ENCODE results near the gene FBXL19. TPM values are rescaled to one million over a fixed set of nuclear protein-coding genes. Genes with fewer than 3 reads are reported as not detected.

Gene FBXL19
- total RNA-seq, 1 donor from 2014 or later: 13.4 TPM

GRCh38 chr16:30925632-30925987, 2.2 kb downstream of the FBXL19 start:
- Histone ChIP-seq H3K9me3 (no peaks in the 10 kb centered on the region), H3K27ac (no peak overlapping the region), H3K27me3 (no peaks in the 10 kb centered on the region), H3K4me3 (no peak overlapping the region), H3K4me1 (peaks cover 8% of the 10 kb centered on the region), H3K36me3 (peaks cover 7% of the 10 kb centered on the region)
- TF ChIP-seq CTCF (IDR thresholded peaks at IDR 0.05): no peak
- intact Hi-C loops (cut with DNase I): no loop called here
- DNase-seq: no peak
- ATAC-seq: no peak

GRCh38 chr16:30925995-30926811, 2.8 kb downstream of the FBXL19 start:
- no peaks in the 10 kb centered on the region for H3K27me3 ChIP-seq
- H3K4me3 ChIP-seq: no peak overlapping the region
- no peaks in the 10 kb centered on the region for H3K9me3 ChIP-seq
- H3K4me1 ChIP-seq: peaks cover 7% of the 10 kb centered on the region
- H3K27ac ChIP-seq: no peak overlapping the region
- DNase-seq (no peak), ATAC-seq (no peak)
- no peak for TF ChIP-seq CTCF (IDR thresholded peaks at IDR 0.05)
- H3K36me3 ChIP-seq: peaks cover 13% of the 10 kb centered on the region
- intact Hi-C loops (cut with DNase I): no loop called here

- no peak overlapping the region for H3K27ac ChIP-seq
- H3K4me3 ChIP-seq: no peak overlapping the region
- peaks cover 20% of the 10 kb centered on the region for H3K36me3 ChIP-seq
- no peaks in the 10 kb centered on the region for H3K27me3 ChIP-seq
- intact Hi-C loops (cut with DNase I): no loop called here
- DNase-seq (no peak), ATAC-seq (no peak)
- peaks cover 4% of the 10 kb centered on the region for H3K4me1 ChIP-seq
- H3K9me3 ChIP-seq: no peaks in the 10 kb centered on the region
- no peak for TF ChIP-seq CTCF (IDR thresholded peaks at IDR 0.05)
Observed at GRCh38 chr16:30926937-30927788, 3.8 kb downstream of the FBXL19 start.

- H3K27ac ChIP-seq: no peak overlapping the region
- TF ChIP-seq CTCF (IDR thresholded peaks at IDR 0.05): no peak
- H3K4me3 ChIP-seq: no peak overlapping the region
- H3K9me3 ChIP-seq: no peaks in the 10 kb centered on the region
- H3K27me3 ChIP-seq: no peaks in the 10 kb centered on the region
- peaks cover 4% of the 10 kb centered on the region for H3K4me1 ChIP-seq
- intact Hi-C loops (cut with DNase I): no loop called here
- ATAC-seq (peak; percentile 1), DNase-seq (no peak)
- H3K36me3 ChIP-seq: peaks cover 25% of the 10 kb centered on the region
Observed at GRCh38 chr16:30927789-30928378, 4.5 kb downstream of the FBXL19 start.

GRCh38 chr16:30928390-30928789, 5.0 kb downstream of the FBXL19 start:
- intact Hi-C loops (cut with DNase I): no loop called here
- H3K27ac ChIP-seq: no peak overlapping the region
- H3K27me3 ChIP-seq: no peaks in the 10 kb centered on the region
- TF ChIP-seq CTCF (IDR thresholded peaks at IDR 0.05): no peak
- H3K9me3 ChIP-seq: no peaks in the 10 kb centered on the region
- no peak overlapping the region for H3K4me3 ChIP-seq
- DNase-seq: no peak
- H3K36me3 ChIP-seq: peaks cover 25% of the 10 kb centered on the region
- ATAC-seq: no peak
- H3K4me1 ChIP-seq: peaks cover 4% of the 10 kb centered on the region
